Activated CD8-positive, alpha-beta memory T cell treated with anti-CD3 and anti-CD28 coated beads, Interleukin-2, amount 50 U/mL, for 48 hours (primary cell): ENCODE measurements around the gene TSHZ3.
A peak's percentile ranks its signal among the peaks of the same experiment; 100 is the strongest.

ENCODE experiments used
- DNase-seq: peaks from one replicate; pipeline ENCODE4 v3.0.0-alpha.2; 2020

Gene TSHZ3, protein sequence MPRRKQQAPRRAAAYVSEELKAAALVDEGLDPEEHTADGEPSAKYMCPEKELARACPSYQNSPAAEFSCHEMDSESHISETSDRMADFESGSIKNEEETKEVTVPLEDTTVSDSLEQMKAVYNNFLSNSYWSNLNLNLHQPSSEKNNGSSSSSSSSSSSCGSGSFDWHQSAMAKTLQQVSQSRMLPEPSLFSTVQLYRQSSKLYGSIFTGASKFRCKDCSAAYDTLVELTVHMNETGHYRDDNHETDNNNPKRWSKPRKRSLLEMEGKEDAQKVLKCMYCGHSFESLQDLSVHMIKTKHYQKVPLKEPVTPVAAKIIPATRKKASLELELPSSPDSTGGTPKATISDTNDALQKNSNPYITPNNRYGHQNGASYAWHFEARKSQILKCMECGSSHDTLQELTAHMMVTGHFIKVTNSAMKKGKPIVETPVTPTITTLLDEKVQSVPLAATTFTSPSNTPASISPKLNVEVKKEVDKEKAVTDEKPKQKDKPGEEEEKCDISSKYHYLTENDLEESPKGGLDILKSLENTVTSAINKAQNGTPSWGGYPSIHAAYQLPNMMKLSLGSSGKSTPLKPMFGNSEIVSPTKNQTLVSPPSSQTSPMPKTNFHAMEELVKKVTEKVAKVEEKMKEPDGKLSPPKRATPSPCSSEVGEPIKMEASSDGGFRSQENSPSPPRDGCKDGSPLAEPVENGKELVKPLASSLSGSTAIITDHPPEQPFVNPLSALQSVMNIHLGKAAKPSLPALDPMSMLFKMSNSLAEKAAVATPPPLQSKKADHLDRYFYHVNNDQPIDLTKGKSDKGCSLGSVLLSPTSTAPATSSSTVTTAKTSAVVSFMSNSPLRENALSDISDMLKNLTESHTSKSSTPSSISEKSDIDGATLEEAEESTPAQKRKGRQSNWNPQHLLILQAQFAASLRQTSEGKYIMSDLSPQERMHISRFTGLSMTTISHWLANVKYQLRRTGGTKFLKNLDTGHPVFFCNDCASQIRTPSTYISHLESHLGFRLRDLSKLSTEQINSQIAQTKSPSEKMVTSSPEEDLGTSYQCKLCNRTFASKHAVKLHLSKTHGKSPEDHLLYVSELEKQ

DNA sequence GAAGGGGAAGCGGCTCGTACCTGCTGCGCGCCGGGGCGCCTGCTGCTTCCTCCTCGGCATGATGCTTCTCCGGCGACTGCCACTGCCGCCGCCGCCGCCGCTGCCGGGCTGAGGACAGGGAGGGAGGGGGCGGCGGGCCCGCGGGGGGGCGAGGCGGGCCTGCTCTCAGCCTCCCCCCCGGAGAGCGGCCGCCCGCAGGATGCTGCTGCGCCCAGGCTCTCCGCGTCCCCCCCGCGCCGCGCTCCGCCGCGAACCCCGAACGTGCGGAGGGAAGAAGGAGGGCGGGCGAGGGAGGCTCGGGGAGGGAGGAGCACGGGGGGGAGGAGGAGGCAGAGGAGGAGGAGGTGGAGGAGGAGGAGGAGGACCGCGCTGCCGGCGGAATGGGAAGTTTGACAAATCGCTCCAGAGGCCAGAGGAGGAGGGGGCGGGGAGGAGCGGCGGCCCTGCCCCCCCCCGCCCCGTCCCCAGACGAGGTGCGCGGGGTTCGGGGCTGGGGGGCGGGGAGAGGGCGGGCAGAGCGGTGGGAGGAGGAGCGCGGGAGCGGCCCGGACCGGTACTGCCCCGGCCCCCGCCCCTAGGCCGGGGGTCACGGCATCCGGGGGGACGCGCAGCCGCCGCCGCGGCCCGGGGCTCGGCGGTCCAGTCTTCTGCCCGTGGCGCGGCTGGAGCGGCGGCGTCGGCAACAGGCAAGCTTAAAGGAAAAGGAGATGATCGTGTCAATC lies at the start of gene TSHZ3:
Gene TSHZ3 (minus strand): TSS at position 277 of the 722 bp plus-strand sequence. CDS start 217 bp downstream, at position 60.
- no peak for DNase-seq

DNA sequence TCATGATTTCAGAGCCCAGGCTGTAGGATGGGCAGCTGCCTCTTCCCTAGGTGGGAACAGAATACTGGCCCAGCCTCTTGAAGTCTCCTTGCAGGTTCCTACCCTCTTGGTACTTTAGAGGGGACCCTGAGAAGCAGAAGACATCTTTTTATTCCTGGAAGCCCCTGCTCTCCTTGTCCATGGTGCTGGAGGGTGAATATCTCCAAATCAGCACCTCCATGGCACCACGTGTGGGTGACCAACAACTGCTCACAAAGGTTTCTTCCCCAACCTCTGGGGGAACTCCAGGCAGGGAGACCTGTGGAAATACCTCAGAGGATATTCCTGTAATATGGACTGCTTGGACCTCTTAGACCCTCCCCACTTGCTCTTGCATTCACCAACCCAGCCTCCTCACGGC lies 48.1 kb upstream of the TSHZ3 start:
- DNase-seq = no peak

DNA sequence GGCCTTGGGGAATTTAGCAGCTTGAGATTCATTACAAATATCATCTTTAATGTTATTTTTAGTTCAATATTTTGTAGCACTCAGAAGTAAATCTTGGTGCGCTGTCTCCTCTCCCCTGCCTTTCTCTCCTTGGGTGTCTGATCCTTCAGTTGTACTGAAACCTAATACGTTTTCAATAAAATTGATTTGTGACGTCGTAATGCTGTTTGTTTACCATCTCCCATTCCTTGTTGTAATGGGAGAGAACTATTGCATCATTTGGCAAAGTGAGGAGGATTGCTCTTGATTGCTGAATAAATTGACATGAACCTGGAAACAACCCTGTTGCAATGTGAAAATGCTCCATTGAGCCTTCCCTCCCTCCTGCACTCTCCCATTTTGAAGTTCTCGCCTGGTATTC lies 43.2 kb upstream of the TSHZ3 start:
- DNase-seq = no peak

DNA sequence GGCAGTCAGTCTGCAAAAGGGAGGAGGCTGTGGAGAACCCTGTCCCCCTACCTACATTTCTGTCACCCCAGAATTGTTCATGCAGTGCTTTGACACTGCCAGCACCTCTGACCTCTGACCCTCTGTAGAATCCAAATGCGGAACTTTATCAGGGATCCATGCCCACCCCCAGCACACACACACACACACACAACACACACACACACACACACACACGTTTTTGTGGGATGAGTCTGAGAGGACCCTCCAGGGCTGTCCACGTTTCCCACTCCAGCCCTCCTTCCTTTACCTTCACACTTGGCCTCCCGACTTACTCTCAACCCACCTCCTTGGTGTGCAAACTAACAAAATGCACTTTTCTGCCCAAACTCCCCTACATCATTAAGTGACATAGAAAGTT lies 42.3 kb upstream of the TSHZ3 start:
- no peak for DNase-seq

DNA sequence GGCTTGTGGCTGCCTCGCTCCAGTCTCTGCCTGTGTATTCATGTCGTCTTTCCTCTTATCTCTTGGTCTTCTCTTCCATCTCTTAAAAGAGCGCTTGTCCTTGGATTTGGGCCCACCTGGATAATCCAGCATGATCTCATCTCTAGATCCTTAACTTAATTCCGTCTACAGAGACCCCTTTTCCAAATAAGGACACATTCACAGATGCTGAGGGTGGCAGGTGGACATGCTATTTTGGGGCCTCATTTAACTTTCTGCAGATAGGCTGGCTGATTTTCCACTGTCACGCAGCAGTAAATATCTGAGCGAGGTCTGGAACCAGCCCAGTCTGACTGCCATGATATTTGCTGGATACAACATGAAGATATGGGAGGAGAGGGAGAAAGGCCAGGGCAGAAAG lies 41.5 kb upstream of the TSHZ3 start:
- no peak for DNase-seq

DNA sequence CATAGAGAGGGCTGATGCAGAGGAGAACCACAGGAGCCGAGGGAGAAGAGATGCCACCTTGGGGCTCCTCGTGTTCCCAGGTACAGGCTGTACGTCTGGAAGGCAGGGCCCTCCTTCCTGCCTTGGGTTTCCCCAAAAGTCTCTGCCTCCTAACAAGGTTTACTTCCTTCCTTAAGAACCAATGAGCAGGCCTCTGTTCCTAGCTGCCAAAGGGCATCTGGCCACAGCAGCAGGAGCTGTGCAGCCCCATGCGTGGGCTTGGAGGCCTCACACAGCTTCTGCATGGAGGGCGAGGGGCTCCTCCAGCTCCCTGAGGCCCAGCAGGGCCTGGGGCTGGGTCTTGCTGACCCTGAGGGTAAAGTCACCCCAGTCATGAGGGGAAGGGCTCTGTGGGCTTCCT lies 40.6 kb upstream of the TSHZ3 start:
- DNase-seq = no peak

DNA sequence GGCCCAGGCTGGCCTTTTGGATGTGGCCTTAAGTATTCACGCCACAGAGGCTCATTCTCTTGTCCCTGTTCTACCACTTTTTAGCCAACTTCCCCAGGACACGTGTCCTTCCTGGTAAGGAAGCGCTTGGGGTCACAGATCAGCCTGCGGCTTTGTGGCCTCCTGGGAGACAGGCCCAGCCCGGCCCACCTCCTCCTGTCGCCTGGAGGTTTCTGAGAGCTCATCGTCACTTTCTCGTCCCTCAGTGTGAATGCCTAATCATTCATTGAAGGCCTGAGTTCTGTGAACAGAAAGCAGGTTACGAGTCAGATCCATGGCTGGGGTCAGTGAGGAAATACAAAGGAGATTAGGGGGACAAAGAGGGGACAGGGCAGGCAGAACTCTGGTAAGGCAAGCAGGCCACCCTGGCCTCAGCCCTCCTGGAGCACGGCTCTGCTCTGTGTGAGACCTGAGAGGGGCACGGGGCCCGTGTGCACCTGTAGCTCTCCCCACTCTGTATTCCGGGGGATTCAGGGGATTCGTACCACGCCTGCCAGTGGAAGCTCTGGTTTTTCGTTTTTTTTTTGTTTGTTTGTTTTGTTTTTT lies 38.6 kb upstream of the TSHZ3 start:
- no peak for DNase-seq

DNA sequence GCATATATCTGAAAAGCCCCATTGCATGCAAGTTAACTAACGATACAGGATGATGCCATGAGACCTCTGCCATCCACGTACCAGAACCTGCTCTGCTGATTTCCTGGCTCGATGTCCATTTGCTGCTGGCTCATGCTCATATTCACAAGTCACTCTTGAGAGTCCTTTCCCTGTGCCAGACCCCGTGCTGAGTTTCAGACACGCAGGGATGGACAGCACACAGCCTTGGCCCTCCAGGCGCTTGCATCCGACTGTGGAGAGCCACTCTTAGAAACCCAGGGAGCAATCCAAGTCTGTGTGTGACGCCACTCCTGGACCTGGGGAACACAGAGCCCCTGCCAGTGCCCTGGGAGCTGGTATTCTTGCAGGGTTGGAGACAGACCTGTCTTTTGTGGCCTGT lies 37.6 kb upstream of the TSHZ3 start:
- DNase-seq = no peak

DNA sequence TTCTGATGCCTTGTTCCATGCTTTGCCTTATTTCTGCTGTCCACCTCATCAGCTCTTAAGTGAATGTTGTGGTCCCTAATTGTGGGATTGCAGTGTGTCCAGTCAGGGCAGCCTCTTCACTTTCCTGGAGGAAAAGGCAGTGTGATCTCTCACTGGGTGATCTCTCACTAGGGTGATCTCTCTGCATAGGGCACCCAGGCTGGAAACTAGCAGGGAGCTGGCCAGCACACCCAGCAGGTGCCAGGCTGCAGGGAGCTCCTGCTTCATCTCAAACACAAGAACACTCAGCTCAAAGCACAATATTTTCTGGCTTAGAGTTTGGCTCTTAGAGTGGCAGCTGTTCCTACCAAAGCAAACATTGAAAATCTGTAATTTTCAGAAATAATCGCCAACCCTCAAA lies 36.5 kb upstream of the TSHZ3 start:
- no peak for DNase-seq

DNA sequence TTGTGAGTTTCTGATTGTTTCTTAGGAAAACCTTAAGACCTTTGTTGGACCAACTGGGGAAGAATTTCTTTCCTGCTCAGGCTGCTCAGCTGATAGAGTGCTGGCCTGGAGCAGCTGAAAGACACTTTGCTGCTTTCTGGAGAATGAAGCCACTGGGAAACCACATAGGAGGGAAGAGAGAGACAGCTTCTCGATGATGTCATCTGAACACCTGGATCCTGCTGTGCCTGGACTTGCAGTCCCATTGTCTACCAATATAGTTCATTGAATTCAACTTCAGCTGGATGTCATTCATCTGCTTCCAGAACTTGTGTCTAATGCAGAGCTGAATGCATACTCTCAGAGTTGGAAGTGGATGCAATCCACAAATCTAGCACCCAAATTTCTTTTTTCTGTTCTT lies 34.3 kb upstream of the TSHZ3 start:
- DNase-seq = no peak

DNA sequence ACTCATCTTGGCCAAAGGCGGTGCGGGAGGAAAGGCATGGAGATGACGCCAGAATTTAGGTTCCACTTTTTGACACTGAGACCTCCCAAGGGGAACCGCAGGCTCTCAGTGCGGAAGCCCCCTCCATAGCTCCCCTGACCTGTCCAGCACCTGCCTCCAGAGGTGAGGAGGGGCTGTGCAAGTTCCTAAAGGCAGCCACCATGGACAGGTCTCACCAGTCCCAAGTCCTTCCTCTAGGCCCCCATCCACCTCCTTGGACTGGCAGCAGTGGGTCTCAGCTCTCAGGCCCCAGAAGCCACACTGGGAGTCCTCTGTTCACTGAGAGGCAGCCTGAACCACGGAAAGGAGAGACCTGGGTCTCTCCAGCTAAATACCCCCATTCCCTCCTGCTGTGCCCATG lies 31.6 kb upstream of the TSHZ3 start:
- DNase-seq = no peak

DNA sequence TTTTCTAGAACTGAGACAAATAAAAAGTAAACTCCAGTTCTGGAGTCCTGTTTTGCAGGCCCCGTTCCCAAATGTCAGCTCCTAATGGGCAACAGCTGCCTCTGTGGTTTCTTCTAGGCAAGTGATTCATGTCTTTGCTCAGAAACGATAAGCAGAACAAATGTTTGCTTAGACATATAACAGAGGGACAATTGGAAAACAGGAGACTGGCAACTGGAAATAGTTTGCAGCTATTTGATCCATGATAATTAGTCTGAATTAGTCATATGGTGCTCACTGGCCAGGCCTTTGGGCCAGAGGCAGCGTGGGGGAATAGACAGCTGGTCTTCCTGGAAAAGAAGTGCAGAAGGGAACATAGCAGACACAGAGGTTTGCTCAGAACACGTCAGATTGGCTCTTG lies 29.2 kb upstream of the TSHZ3 start:
- DNase-seq = no peak

DNA sequence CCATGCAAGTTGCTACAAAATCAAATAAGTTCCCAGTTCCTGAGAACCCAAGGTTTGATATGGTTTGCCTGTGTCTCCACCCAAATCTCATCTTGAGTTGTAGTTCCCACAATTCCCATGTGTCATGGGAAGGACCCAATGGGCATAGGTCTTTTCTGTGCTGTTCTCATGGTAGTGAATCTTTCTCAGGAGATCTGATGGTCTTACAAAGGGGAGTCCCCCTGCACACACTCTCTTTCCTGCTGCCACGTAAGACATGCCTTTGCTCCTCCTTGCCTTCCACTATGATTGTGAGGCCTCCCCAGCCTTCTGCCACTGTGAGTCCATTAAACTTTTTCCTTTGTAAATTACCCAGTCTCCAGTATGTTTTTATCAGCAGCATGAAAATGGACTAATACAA lies 28.5 kb upstream of the TSHZ3 start:
- no peak for DNase-seq

DNA sequence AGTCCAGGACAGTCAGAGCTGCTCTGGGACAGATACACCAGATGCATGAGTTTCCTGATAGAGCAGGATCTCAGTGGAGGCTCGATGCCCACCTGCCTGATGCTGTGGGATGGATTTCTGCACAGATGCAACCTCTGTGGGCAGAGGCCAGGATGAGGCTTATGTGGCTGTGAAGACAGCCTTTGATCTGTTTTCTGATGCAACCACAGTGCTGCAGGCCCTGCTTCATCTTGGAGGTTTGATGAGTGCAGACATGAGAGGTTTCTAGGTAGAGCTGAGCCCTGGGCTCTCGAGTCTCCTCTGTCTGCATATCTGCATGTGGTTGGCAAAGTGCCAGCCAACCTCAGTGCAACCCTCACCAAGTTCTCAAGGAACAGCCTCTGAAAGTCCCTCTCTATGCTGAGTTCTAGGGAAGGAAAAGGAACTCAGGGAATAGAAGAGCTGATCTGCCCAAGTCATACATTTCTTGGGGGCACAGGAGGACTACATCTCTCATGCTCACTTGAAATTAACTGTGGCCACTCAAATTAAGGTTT lies 23.1 kb upstream of the TSHZ3 start:
- no peak for DNase-seq

DNA sequence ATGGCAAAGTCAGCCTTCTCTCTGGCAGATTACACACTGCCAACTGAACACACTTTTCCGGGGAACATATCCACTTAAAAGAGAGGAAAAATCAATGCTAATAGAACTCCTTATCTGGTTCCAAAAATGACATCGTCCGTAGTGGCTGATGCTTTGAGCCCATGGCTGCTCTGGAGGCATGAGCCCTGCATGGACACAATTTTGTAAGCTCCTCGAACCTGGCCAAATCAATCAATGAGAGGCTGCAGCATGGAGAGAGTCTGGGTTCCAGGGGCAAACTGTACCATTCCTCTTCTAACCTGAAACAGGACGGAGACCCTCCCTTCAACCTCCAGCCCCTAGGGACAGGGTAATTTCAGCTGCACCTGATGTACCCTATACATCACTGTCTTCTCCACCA lies 21.0 kb upstream of the TSHZ3 start:
- no peak for DNase-seq

DNA sequence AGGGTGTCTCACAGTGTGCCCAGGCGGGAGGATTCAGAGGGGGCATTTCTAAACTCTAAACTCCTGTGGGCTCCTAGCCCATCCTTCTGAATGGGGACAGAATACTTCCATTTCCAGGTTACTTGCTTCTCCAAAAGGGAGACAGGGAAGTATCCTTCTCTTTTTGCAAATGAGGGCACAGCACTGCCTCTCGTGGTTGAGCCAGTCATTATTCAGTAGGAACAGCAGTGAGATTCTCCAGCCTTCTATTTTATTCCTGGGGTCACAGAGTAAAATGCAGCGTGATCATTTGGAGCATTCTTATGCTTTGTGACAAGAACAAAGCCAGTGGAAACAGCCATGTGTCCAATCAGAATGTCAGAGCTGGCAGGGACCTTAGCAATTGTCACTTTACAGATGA lies 15.7 kb upstream of the TSHZ3 start:
- DNase-seq = no peak

DNA sequence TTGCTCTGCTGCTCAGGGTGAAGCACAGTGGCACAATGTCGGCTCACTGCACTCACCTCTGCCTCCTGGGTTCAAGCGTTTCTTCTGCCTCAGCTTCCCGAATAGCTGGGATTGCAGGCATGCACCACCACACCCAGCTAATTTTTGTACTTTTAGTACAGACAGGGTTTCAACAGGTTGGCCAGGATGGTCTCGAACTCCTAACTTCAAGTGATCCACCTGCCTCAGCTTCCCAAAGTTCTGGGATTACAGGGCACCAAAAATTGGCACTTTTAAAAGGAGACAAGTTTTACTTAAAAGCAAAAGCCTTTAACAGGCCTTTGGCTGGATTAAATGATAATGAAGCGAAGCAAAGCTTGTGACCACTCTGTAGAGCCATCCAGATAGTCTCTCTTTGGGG lies 12.5 kb upstream of the TSHZ3 start:
- DNase-seq = no peak

DNA sequence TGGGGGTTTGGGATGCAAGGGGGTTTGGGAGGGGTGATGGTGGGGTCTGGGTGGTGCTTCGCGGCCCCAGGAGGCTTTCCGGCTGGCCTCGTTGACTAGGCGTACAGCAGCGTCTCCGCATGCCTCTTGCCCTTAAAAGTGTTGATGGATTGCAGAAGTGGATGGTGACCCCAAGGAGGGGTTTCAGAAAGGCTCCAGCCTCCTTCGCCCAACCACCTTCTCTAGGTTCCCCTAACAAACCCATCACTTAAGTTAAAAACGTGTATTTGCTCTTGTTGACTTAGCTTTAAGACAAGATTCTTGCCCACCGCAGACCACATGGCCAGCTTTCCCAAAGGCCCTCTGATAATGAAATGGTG lies 8.1 kb upstream of the TSHZ3 start:
- no peak for DNase-seq

DNA sequence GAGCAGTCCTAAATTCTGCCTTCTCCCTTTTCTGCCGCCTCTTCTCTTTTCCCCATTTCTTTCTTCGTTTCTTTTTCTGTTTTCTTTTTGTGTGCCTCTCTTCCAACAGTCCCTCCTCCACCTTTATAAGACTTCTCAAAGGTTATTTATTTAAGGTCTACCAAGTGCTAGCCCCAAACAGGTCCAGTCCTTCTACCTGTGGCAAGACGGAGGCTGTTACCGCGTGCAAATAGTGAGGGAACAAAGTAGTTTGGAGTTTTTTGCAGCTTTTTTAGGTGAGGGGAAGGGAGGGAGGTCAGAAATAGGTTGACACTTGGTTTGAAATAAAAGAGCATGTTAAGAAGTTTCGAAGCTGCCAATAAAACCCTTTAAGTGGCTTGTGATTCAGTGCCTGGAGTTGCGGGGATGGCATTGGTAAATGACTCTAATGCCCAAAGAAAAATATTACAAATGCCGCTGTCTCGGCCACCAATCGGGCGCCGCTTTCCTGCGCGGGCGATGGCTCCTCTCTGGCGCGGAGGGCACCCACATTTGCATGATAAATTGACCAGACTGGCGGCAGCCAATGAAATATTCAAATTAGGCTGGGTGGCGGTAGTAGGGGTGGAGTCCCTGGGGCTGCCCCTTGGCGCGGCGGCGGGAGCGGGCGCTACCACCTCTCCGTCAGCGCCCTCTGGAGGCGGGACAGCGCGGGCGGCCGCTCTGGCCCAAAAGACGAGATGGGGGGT lies 7.5 kb upstream of the TSHZ3 start:
- peak; percentile 84 for DNase-seq

DNA sequence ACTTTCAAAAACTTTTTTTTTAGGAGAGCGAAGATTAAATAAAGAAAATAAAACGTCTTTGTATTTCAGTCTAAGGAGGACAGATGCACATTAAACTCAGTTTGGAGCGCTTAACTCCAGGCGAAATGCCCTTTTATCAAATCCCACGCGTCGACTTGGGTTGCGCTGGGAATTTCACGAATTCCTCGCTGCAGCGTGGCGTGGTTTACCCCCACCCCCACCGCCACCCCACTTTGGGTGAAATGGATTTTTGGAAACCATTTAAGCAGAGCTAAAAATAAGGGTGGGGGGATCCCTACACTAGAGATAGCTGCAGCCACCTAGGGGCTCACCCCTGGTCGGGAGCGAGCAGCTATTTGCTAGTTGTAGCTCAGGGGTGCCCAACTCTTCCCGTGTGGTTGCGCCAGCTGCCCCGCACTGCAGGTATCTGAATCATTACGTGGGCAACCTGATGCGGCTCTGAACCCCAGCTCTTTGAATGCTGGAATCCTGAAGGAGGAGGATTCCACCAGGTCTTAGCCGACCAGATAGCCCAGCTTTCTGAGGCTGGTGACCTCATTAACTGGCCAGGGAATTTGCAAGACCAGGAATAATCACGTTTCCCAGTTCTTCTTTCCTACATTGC lies 6.5 kb upstream of the TSHZ3 start:
- DNase-seq = no peak
